ENCODE measurements around the gene LRIG1.

The LRIG1 gene

GRCh38 chr3:66399529-66400232 is 101.1 kb downstream of the LRIG1 start:
- DNase-seq, result no peak

- no peak for DNase-seq
These were observed 102.4 kb downstream of the LRIG1 start for GRCh38 chr3:66398228-66399025.

GRCh38 chr3:66397745-66398144 is 103.1 kb downstream of the LRIG1 start:
- DNase-seq, result no peak

- no peak for DNase-seq
These were observed 103.9 kb downstream of the LRIG1 start for GRCh38 chr3:66396888-66397287.

- no peak for DNase-seq
These were observed 104.6 kb downstream of the LRIG1 start for GRCh38 chr3:66396161-66396760.

- no peak for DNase-seq
These were observed 105.2 kb downstream of the LRIG1 start for GRCh38 chr3:66395635-66396034.

GRCh38 chr3:66394753-66395249 is 106.0 kb downstream of the LRIG1 start:
- DNase-seq, result no peak

GRCh38 chr3:66394019-66394752 is 106.6 kb downstream of the LRIG1 start:
- peak; percentile 43 for DNase-seq

GRCh38 chr3:66393333-66394005 is 107.4 kb downstream of the LRIG1 start:
- DNase-seq, result no peak

- no peak for DNase-seq
These were observed 107.9 kb downstream of the LRIG1 start for GRCh38 chr3:66392966-66393332.

- no peak for DNase-seq
These were observed 108.3 kb downstream of the LRIG1 start for GRCh38 chr3:66392512-66392911.

- DNase-seq, result no peak
These were observed 110.8 kb downstream of the LRIG1 start for GRCh38 chr3:66390013-66390412.

- DNase-seq, result no peak
These were observed 113.7 kb downstream of the LRIG1 start for GRCh38 chr3:66386925-66387650.

- no peak for DNase-seq
These were observed 114.6 kb downstream of the LRIG1 start for GRCh38 chr3:66386011-66386924.

- DNase-seq, result no peak
These were observed 115.8 kb downstream of the LRIG1 start for GRCh38 chr3:66385066-66385465.

GRCh38 chr3:66383998-66384745 is 116.7 kb downstream of the LRIG1 start:
- DNase-seq, result no peak

GRCh38 chr3:66383023-66383422 is 117.8 kb downstream of the LRIG1 start:
- DNase-seq, result no peak

GRCh38 chr3:66382142-66382541 is 118.7 kb downstream of the LRIG1 start:
- DNase-seq, result no peak

GRCh38 chr3:66381626-66382025 is 119.2 kb downstream of the LRIG1 start:
- DNase-seq, result no peak
